ENCODE measurements around the gene HPCAL1. TPM values are rescaled to one million over a fixed set of nuclear protein-coding genes. Genes with fewer than 3 reads are reported as not detected.

Gene HPCAL1
- total and polyA plus RNA-seq, 2 of the 8 experiments (the other 6 are each of a cell fraction or from before 2014, with no cell fraction given), result 5.8 to 8.6 TPM

- no peak overlapping the region for H3K4me3 ChIP-seq (ENCODE audit: extremely low read depth in 1 of 4, insufficient read depth in 2 of 4, low read depth in 3 of 4, low read length in 4 of 4)
- no peaks in the 10 kb centered on the region for H3K27me3 ChIP-seq (replicated peaks in 1 of 4; ENCODE audit: control insufficient read depth in 3 of 4, extremely low read depth in 1 of 4, insufficient read depth in 3 of 4, low read length in 3 of 4)
- H4K5ac ChIP-seq (ENCODE audit: insufficient read length, low read depth, low read length), result no peak overlapping the region
- no peak overlapping the region for H2BK120ac ChIP-seq (replicated peaks; ENCODE audit: low read depth, low read length)
- no peak overlapping the region for H3K18ac ChIP-seq (ENCODE audit: extremely low read depth, low read length)
- no peak overlapping the region for H2BK5ac ChIP-seq (ENCODE audit: low read depth, low read length)
- no peaks in the 10 kb centered on the region; the same call in 1 of the 2 replicates for H3K79me1 ChIP-seq (ENCODE audit: low read depth, low read length)
- H2AK5ac ChIP-seq (ENCODE audit: low read depth, low read length), result no peak overlapping the region
- H4K91ac ChIP-seq (replicated peaks; ENCODE audit: insufficient read length, low read length), result no peak overlapping the region
- H3K9ac ChIP-seq (replicated peaks in 1 of 4; ENCODE audit: extremely low read depth in 1 of 4, low read depth in 3 of 4, low read length in 3 of 4), result no peak overlapping the region; a peak in 1 of 7 replicates
- ChIA-PET CTCF (ENCODE audit: partially characterized antibody) (interaction anchor here (0.9 to 2.2 kb wide), 3 partner anchors 10 to 31 kb away, joined by 3 to 6 read pairs (median 4); no protein-coding TSS in a partner anchor), POLR2A (ENCODE audit: partially characterized antibody) (interaction anchor here (2.4 kb wide), 1 partner anchor 10 kb away, joined by 4 read pairs; no protein-coding TSS in a partner anchor)
- 89% methylated on average over 10 of the region's 10 CpGs; no CpG with 5 or more reads in 1 of the 2 experiments for WGBS, 2 experiments (ENCODE audit: extremely low coverage in 1 of 2, insufficient coverage in 1 of 2, insufficient read length in 1 of 2, insufficient replicate concordance in 2 of 2, low coverage in 1 of 2, low lambda C conversion rate in 2 of 2, missing lambda C conversion rate in 1 of 2)
- no peak overlapping the region for H2BK20ac ChIP-seq (ENCODE audit: low read length)
- no peak overlapping the region for H3K4ac ChIP-seq (replicated peaks; ENCODE audit: insufficient read length, low read depth, low read length)
- H2AFZ ChIP-seq (ENCODE audit: low read length), result no peak overlapping the region
- H3K36me3 ChIP-seq (ENCODE audit: control insufficient read depth in 2 of 4, insufficient read depth in 4 of 4, low read length in 3 of 4), result no peaks in the 10 kb centered on the region
- no peak overlapping the region for H2BK12ac ChIP-seq (ENCODE audit: low read depth, low read length)
- DNase-seq (ENCODE audit: low read depth in 1 of 2, low spot score in 2 of 2) (no peak), FAIRE-seq (no peak)
- H4K8ac ChIP-seq (ENCODE audit: extremely low read depth, insufficient read depth, low read length), result no peak overlapping the region
- no peaks in the 10 kb centered on the region for H3K23me2 ChIP-seq (ENCODE audit: low read depth, low read length)
- H3K27ac ChIP-seq (ENCODE audit: low read depth, low read length), result no peak overlapping the region
- no peak overlapping the region for H3K4me2 ChIP-seq (ENCODE audit: insufficient read depth in 1 of 2, low read depth in 2 of 2, low read length in 2 of 2)
- no peaks in the 10 kb centered on the region for H4K20me1 ChIP-seq (replicated peaks in 1 of 2; ENCODE audit: control insufficient read depth in 1 of 2, insufficient read depth in 2 of 2, low read length in 2 of 2)
- no peaks in the 10 kb centered on the region for H3K79me2 ChIP-seq (ENCODE audit: control insufficient read depth in 1 of 2, insufficient read depth in 2 of 2, low read length in 2 of 2)
- no peak overlapping the region for H3K56ac ChIP-seq (replicated peaks; ENCODE audit: insufficient read length, low read depth, low read length)
- H3K23ac ChIP-seq (ENCODE audit: insufficient read length), result no peak overlapping the region
- H2BK15ac ChIP-seq (ENCODE audit: low read length), result no peak overlapping the region
- no peaks in the 10 kb centered on the region for H3K9me3 ChIP-seq (ENCODE audit: insufficient read depth in 2 of 2, low read depth in 1 of 2, low read length in 1 of 2)
- no peak overlapping the region for H3K14ac ChIP-seq (ENCODE audit: insufficient read length)
- H3K4me1 ChIP-seq (replicated peaks in 1 of 4; ENCODE audit: control insufficient read depth in 3 of 4, insufficient read depth in 4 of 4, low read length in 3 of 4), result no peaks in the 10 kb centered on the region
- TF ChIP-seq BRCA1 (IDR thresholded peaks at IDR 0.05; ENCODE audit: low read depth, low read length) (no peak), YY1 (IDR thresholded peaks at IDR 0.05; ENCODE audit: low read depth, low read length) (no peak), CBX5 (IDR thresholded peaks at IDR 0.05; ENCODE audit: low read depth, low read length) (no peak), RXRA (IDR thresholded peaks at IDR 0.05; ENCODE audit: insufficient read depth, low read depth, low read length) (no peak), SRF (IDR thresholded peaks at IDR 0.05; ENCODE audit: low read depth, low read length) (no peak), NRF1 (IDR thresholded peaks at IDR 0.05; ENCODE audit: low read depth, low read length) (no peak), SIRT6 (IDR thresholded peaks at IDR 0.05; ENCODE audit: low read length) (no peak), BCL11A (IDR thresholded peaks at IDR 0.05; ENCODE audit: low read depth in 2 of 2, low read length in 2 of 2) (no peak), CEBPB (IDR thresholded peaks at IDR 0.05; ENCODE audit: low read depth, low read length) (no peak), MAX (IDR thresholded peaks at IDR 0.05) (no peak), CHD1 (IDR thresholded peaks at IDR 0.05; ENCODE audit: low read depth, low read length) (no peak)
Measured at GRCh38 chr2:10354399-10354798, 51.7 kb downstream of the HPCAL1 start.
